GM15510 (cell line): ENCODE data around the gene EML4.

Experiments
- POLR2A ChIP-seq: IDR thresholded peaks from 3 replicates; pipeline ENCODE4 v1.6.1; 2011; ENCODE audit warnings: borderline replicate concordance; ENCODE audit not compliant: insufficient read length; ENCODE audit errors: extremely low read depth

The EML4 gene

DNA sequence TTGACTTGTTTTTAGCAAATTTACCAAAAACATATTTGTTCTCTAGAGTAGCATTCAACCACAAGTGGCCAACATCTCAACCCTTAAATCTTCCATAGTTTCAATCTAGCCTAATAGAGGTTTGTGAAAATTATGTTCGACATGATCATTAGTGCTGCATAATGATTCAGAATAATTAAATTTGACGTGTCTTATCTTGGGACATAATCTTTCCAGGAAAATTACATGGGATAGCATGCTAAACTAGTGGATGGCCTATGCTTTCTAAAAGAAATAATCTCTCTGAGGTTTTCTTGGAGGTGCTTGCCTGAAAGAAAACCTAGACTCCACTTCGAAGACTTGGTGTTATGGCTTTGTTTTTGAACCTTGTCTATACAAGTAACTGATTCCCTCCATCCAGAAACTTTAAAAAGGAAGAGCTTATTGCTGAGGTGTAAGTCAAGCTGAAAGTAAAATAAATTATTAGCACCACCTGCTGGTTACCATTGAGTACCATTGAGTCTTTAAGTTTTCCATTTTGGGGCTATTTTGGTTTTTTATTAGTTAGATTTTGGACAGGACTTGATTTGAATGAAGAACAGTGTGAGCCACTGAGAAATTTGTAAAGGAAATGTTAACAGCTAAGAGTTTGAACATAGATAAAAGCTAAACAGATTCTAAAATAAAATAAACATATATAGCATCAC lies 159.1 kb downstream of the EML4 start:
- no peak for TF ChIP-seq POLR2A

DNA sequence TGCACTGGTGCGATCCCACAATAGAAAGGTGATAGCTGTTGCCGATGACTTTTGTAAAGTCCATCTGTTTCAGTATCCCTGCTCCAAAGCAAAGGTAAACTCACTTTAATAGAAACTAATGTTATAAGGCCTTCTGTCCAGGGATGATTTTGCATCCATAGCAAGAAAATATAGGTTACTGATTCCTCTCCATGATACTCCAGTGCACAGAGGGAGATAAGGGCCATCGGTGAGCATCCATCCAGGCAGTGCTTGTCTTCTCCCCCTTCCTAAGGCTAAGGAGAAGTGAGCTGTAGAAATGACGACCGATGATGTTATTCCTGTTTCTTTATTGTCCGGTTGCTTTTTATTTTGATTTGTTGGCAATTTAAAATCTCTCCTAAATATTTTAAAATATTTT lies 159.8 kb downstream of the EML4 start:
- no peak for TF ChIP-seq POLR2A

DNA sequence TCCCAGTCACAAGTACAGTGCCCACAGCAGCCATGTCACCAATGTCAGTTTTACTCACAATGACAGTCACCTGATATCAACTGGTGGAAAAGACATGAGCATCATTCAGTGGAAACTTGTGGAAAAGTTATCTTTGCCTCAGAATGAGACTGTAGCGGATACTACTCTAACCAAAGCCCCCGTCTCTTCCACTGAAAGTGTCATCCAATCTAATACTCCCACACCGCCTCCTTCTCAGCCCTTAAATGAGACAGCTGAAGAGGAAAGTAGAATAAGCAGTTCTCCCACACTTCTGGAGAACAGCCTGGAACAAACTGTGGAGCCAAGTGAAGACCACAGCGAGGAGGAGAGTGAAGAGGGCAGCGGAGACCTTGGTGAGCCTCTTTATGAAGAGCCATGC lies 160.6 kb downstream of the EML4 start:
- TF ChIP-seq POLR2A, result no peak

DNA sequence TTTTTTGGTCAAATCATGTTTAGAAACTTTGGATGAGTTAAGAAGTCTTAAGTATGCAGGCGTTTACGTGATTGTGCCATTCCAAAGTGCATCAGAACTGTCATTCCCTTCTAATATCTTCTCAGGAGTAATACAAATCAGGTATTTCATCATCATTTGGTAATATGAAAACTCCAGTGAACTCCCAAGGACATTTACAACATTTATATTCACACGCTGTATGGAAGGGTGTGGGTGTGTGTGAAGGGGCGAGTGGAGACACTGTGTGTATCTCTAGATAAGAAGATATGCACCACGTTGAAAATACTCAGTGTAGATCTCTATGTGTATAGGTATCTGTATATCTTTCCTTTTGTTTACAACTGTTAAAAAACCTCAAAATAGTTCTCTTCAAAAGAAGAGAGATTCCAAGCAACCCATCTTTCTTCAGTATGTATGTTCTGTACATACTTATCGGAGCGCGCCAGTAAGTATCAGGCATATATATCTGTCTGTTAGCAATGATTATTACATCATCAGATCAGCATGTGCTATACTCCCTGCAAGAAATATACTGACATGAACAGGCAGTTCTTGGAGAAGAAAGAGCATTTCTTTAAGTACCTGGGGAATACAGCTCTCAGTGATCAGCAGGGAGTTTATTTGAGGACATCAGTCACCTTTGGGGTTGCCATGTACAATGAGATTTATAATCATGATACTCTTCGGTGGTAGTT lies 162.6 kb downstream of the EML4 start:
- TF ChIP-seq POLR2A, result no peak

DNA sequence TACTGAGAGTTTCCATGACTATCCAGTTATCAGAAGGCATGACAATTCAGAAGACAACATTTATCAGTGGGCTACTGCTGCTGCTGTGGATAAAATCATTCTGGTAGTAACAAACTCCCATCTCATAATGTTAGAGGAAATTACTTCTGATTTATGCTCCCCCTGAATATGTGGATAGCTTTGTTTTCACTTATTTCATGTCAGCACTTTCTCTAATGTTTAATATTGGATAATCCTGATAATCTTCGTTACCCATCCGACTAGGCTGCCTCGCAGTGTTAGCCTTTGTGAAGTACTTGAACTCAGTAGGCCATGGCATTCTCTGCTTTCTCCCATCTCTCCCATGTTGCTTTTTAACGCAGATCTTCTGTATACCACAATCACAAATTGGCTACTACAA lies 163.4 kb downstream of the EML4 start:
- no peak for TF ChIP-seq POLR2A

DNA sequence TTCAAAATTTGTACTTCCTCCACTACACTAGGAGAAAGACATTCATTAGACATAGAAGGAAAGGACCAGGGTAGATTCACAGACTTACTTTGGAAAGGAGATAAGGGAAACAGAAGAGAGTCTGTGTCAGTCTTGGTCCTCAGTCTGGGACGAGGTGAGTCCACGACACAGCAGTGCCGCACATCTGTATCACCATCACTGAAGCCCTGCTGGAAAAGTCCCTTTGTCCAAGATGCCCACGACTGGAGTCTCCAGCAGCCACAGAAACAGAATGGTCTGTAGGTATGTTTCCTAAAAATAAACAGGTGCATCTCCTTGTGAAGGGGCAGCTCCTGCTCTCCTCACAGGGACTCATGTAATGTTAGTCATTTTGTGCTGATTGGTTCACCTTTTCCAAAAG lies 164.4 kb downstream of the EML4 start:
- TF ChIP-seq POLR2A, result no peak

DNA sequence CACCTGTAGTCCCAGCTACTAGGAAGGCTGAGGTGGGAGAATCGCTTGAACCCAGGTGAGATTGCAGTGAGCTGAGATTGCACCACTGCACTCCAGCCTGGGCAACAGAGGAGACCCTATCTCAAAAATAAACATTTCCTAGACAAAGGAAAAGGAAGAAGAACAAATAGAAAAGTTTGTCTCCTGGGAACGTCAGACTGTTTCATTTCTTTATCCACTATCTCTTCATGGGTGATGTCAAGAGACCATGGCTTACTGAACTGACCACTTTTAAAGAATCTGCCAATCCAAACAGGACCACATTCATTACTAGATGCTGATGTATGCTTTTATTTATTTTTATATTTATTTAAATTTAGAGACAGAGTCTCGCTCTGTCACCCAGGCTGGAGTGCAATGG lies 165.1 kb downstream of the EML4 start:
- TF ChIP-seq POLR2A, result no peak

DNA sequence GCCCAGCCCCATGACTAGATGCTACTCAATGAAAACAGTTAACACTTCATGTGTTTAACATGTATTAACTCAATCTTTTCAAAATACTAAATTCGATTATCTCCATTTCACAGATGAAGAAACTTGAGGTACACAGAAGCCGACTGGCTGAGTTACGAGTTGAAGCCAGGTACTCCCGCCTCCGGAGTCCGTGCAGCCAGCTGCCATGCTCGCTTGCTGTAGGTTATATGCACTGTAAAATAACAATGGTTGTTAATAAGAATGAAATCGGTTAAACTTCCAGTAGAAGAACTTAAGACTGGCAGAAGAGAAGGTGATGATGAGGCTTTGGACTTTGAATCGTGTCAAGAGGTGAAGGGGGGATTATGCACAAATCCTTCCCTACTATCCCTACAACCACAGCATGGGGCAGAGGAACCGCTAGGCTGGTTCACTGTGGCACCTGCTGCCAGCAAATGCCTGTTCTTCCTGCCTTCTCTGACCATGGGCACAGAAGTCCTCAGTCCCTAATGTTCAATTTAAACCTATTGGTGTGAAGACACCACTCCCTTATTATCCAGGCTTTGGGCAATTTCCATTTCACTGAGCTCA lies 166.5 kb downstream of the EML4 start:
- no peak for TF ChIP-seq POLR2A

DNA sequence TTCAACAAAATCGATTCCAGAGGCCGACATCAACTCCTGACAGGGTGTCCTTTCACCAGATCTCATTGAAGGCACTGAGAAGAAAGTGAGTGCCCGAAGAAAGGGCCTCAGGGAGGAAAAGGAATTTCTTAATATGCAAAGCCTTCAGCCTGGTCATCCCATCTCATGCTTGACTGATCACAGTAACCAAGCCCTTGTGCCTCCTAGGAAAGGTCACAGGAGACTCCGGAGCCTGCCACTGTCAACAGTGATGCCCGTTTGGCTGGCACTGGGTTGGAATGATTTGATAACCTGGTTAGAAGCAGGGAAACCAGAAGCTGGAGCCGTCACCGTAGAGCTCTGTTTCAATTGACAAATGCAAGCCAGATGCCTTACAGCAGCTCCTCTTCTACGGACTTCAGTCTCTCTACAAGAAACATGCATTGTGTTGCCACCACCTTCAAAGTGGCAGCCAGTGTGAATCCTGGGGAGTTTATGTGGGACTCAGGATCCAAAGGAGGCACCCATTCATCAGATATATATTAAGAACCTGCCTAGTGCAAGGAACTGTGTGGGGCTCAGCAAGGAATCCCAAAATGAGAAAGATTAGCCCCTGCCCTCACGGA lies 167.3 kb downstream of the EML4 start:
- TF ChIP-seq POLR2A, result no peak

DNA sequence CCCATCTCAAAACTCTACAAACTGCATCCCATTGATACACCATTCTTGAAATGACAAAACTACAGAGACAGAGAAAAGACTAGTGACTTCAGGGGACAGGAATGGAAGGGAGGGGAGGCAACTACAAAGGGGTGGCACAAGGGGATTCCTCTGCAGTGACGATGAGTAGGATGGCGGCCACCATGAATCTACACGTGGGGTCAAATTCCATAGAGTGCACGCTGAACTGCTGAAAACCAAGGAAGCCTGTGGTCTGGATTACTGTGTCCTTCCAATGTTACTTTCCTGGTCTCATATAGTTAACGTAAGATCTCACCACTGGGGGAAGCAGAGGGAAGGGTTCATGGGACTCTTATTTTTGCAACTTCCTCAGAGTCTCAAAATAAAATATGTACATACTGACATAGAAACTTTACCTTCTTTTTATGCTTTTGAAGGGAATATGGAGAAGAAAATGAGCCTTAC lies 168.2 kb downstream of the EML4 start:
- no peak for TF ChIP-seq POLR2A

DNA sequence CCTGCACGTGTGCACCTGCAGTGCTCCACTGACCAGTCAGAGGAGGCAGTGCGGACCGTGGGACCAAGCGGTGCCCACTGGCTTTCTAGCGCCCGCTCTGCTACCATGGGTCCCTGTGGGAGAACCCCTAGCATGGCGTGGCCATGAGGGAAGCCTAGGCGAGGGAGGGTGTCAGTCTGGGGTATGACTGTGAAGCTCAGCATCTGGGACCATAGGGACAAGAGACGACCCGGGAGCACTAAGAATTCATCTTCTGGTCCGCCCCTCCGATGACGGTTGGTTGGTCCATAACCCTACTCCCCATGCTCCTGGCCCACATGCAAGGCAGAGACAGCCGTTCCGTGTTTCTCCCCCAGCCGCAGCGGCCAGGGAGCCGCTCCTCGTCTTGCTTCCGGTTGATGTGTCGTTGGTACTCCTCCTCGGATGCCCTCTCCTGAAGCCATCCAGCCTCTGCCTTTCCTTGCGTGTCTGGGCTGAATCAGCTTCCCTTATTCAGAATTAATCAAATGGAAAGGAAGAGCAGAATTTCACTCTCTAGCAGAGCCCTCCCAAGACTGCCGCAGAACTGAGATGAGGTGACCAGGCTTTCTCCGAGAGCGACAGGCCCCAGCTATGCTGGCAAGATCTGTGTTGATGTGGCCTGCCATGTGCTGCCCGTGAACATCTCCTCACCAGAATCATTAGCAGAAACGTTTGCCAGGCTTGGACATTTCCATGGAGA lies 168.9 kb downstream of the EML4 start:
- no peak for TF ChIP-seq POLR2A

DNA sequence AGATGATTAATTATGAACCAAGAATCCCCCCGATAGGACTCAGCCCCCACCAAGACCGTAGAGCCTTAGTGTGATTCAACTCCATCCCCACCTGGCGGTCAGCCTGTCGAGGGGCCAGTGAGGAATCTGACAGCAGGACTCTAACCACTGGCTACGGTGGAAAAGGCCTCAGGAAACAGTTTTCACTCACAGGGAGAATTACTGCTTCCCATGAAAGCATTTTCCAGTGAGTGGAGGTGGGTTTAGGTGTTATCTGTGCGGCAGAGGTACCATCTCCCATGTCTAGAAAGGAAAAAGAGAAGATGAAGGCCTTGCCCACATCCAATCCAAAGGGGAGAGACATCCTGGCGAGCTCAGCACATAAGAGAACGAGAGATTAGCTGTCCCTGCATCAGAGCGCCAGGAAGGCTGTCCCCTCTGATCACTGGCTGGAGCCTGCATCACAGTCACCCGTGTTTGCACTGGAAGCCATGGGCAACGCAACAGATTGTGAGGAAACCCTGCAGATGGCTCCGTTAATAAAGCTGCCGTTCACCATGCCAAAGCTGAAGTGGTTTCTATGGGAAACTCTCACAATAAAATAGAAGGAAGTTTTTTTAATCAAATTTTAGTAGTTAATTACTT lies 169.5 kb downstream of the EML4 start:
- no peak for TF ChIP-seq POLR2A

DNA sequence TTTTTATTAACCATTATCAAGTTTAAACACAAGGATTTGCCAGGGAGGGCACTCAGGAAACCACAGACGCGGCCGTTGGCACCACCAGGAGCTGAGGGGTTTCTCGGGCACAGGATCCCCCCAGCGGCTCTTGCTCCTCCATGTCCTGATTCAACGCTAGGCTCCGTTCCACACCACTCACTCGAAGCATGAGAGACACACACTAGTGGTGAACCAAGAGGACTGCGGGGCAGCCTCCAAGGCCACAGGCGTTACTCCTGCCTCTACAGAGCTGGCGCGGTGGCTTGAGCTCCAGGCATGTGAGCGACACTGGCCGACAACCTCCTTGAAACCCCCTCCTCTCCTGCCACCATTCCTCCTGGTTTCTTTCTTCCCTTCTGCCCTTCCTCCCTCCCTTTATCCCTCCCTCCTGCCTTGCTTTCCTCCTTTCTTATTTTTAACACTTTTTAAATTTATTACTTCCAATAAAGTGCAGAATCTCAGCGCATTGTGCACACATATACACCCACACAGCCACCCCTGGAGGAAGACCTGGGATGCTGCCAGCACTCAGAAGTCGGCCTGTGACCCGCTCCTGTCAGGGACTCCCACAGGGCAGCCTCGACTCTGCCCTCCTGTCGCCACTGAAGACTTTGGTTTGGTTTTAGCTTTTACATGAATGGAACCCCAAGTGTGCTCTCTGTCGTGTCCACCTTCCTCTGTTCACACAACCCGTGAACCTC lies 170.2 kb downstream of the EML4 start:
- TF ChIP-seq POLR2A, result no peak

DNA sequence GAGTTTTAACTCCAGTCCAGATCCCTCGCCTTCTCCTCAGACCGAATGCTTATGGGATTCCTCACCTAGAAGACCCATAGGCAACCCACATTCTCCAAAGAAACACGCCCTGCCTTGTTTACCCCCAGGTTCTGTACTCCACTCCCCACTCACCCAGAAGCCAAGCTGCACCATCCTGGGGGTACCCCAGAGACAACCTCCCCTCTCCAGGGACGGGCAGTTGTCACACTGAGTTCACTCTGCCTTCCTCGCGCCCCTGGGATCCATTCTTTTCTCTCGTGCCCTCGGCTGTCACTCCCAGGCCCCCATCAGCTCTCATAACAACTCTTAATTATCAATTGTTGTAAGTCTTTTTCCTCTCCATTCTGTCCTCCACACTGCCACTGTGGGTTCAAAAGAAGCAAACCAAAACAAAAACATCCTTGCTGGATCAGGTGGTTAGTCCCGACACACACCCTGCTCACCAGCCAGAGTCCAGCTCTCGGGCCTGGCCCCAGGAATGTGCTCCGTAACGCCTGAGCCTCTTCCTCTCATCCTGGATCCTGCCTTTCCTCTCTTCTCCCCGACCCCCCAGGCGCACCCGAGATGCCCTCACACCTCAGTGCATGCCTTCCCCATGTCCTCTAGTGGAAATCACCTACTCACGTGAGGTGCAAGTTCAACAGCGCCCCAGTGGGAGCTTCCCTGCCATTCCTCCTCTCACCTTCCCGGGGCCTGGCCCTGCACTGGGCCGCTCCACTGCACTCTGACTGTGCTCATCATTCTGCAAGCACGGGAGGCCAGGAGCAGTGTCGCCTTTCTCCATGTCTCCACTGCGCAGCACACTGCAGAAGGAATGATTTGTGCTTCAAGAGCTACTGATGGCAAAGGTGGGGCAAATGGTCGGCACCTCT lies 171.1 kb downstream of the EML4 start:
- no peak for TF ChIP-seq POLR2A
